ENCODE data around the gene ACTA1. TPM values are rescaled to one million over a fixed set of nuclear protein-coding genes. Genes with fewer than 3 reads are reported as not detected.

Gene ACTA1
- total and polyA plus RNA-seq, 7 experiments from 2014 or later = not detected

- Mint-ChIP-seq H3K4me1 (peaks cover 0 to 3% (median 0%) of the 10 kb centered on the region in 7 donors), H3K9me3 (no peaks in the 10 kb centered on the region), H3K36me3 (peaks cover 14 to 70% (median 49%) of the 10 kb centered on the region in 5 donors), H3K27me3 (no peaks in the 10 kb centered on the region), H3K4me3 (no peak overlapping the region), H3K27ac (no peak overlapping the region)
- no peak overlapping the region for H3K4me3 ChIP-seq (ENCODE audit: low read length)
- no peaks in the 10 kb centered on the region for H3K9me3 ChIP-seq (ENCODE audit: control insufficient read depth in 2 of 3, low read length in 3 of 3)
- no peak overlapping the region for H3K27ac ChIP-seq (ENCODE audit: low read depth, low read length)
- intact Hi-C loops (cut with micrococcal nuclease) = no loop called here
- ChIA-PET CTCF (interaction anchor here (0.6 kb wide), 1 partner anchor 622 kb away, joined by 3 read pairs; no protein-coding TSS in a partner anchor), POLR2A (no interaction called here)
- H3K36me3 ChIP-seq (ENCODE audit: control insufficient read depth in 2 of 3, insufficient read depth in 3 of 3, low read length in 3 of 3) = peaks cover 17 to 82% (median 34%) of the 10 kb centered on the region in 3 experiments
- ATAC-seq (no peak), DNase-seq (no peak)
- H3K27me3 ChIP-seq (ENCODE audit: control insufficient read depth in 2 of 2, insufficient read depth in 2 of 2, low read length in 2 of 2) = no peaks in the 10 kb centered on the region
- H3K4me1 ChIP-seq (ENCODE audit: control insufficient read depth in 2 of 2, insufficient read depth in 2 of 2, low read length in 2 of 2) = no peaks in the 10 kb centered on the region
Measured at GRCh38 chr1:229459815-229460214, 25.9 kb upstream of the ACTA1 start.

- no peak overlapping the region for H3K27ac ChIP-seq (ENCODE audit: low read depth, low read length)
- H3K4me3 ChIP-seq (ENCODE audit: low read length) = no peak overlapping the region
- Mint-ChIP-seq H3K4me1 (peaks cover 0 to 3% (median 0%) of the 10 kb centered on the region in 7 donors), H3K27me3 (no peaks in the 10 kb centered on the region), H3K4me3 (no peak overlapping the region), H3K36me3 (peaks cover 5 to 57% (median 38%) of the 10 kb centered on the region in 5 donors), H3K9me3 (no peaks in the 10 kb centered on the region), H3K27ac (no peak overlapping the region)
- H3K4me1 ChIP-seq (ENCODE audit: control insufficient read depth in 2 of 2, insufficient read depth in 2 of 2, low read length in 2 of 2) = no peaks in the 10 kb centered on the region
- no peak for ATAC-seq
- ChIA-PET POLR2A (no interaction called here), CTCF (no interaction called here)
- H3K27me3 ChIP-seq (ENCODE audit: control insufficient read depth in 2 of 2, insufficient read depth in 2 of 2, low read length in 2 of 2) = no peaks in the 10 kb centered on the region
- H3K9me3 ChIP-seq (ENCODE audit: control insufficient read depth in 2 of 3, low read length in 3 of 3) = no peaks in the 10 kb centered on the region
- DNase-seq = no peak
- peaks cover 14 to 72% (median 23%) of the 10 kb centered on the region in 3 experiments for H3K36me3 ChIP-seq (ENCODE audit: control insufficient read depth in 2 of 3, insufficient read depth in 3 of 3, low read length in 3 of 3)
- intact Hi-C loops (cut with micrococcal nuclease) = no loop called here
Measured at GRCh38 chr1:229457436-229457835, 23.5 kb upstream of the ACTA1 start.

- Mint-ChIP-seq H3K27ac (peak overlapping the region in 2 of 9 donors; percentile 26 to 40), H3K9me3 (no peaks in the 10 kb centered on the region), H3K4me3 (no peak overlapping the region), H3K27me3 (no peaks in the 10 kb centered on the region), H3K36me3 (peaks cover 5 to 52% (median 30%) of the 10 kb centered on the region in 5 donors), H3K4me1 (peaks cover 0 to 3% (median 0%) of the 10 kb centered on the region in 7 donors)
- Histone ChIP-seq H3K4me1 (ENCODE audit: control insufficient read depth in 2 of 2, insufficient read depth in 2 of 2, low read length in 2 of 2) (no peaks in the 10 kb centered on the region), H3K36me3 (ENCODE audit: control insufficient read depth in 2 of 3, insufficient read depth in 3 of 3, low read length in 3 of 3) (peaks cover 14 to 69% (median 23%) of the 10 kb centered on the region in 3 experiments), H3K9me3 (ENCODE audit: control insufficient read depth in 2 of 3, low read length in 3 of 3) (no peaks in the 10 kb centered on the region), H3K4me3 (ENCODE audit: low read length) (no peak overlapping the region), H3K27ac (ENCODE audit: low read depth, low read length) (no peak overlapping the region), H3K27me3 (ENCODE audit: control insufficient read depth in 2 of 2, insufficient read depth in 2 of 2, low read length in 2 of 2) (no peaks in the 10 kb centered on the region)
- intact Hi-C loops (cut with micrococcal nuclease) = no loop called here
- POLR2A ChIA-PET = interaction anchor here (0.7 kb wide), 1 partner anchor 178 kb away, joined by 3 read pairs; no protein-coding TSS in a partner anchor
- DNase-seq = no peak
- CTCF ChIA-PET = no interaction called here
- no peak for ATAC-seq
Measured at GRCh38 chr1:229456016-229456415, 22.1 kb upstream of the ACTA1 start.

- intact Hi-C loops (cut with micrococcal nuclease) = no loop called here
- ATAC-seq (no peak), DNase-seq (no peak)
- CTCF ChIA-PET = no interaction called here
- peaks cover 0 to 43% (median 23%) of the 10 kb centered on the region in 5 donors for H3K36me3 Mint-ChIP-seq
- H3K4me3 Mint-ChIP-seq = no peak overlapping the region
- Histone ChIP-seq H3K9me3 (ENCODE audit: control insufficient read depth in 2 of 3, low read length in 3 of 3) (no peaks in the 10 kb centered on the region), H3K27me3 (ENCODE audit: control insufficient read depth in 2 of 2, insufficient read depth in 2 of 2, low read length in 2 of 2) (no peaks in the 10 kb centered on the region), H3K4me3 (ENCODE audit: low read length) (no peak overlapping the region), H3K4me1 (ENCODE audit: control insufficient read depth in 2 of 2, insufficient read depth in 2 of 2, low read length in 2 of 2) (no peaks in the 10 kb centered on the region), H3K27ac (ENCODE audit: low read depth, low read length) (no peak overlapping the region), H3K36me3 (ENCODE audit: control insufficient read depth in 2 of 3, insufficient read depth in 3 of 3, low read length in 3 of 3) (peaks cover 5 to 60% (median 17%) of the 10 kb centered on the region in 3 experiments)
- H3K4me1 Mint-ChIP-seq = peaks cover 0 to 3% (median 0%) of the 10 kb centered on the region in 7 donors
- H3K27ac Mint-ChIP-seq = no peak overlapping the region
- H3K27me3 Mint-ChIP-seq = no peaks in the 10 kb centered on the region
- POLR2A ChIA-PET = no interaction called here
- no peaks in the 10 kb centered on the region for H3K9me3 Mint-ChIP-seq
Measured at GRCh38 chr1:229454056-229454455, 20.2 kb upstream of the ACTA1 start.

- H3K9me3 Mint-ChIP-seq = no peaks in the 10 kb centered on the region
- H3K4me1 Mint-ChIP-seq = peaks cover 0 to 3% (median 0%) of the 10 kb centered on the region in 7 donors
- no peak for ATAC-seq
- H3K4me3 Mint-ChIP-seq = no peak overlapping the region
- no peak overlapping the region for H3K4me3 ChIP-seq (ENCODE audit: low read length)
- H3K27ac ChIP-seq (ENCODE audit: low read depth, low read length) = no peak overlapping the region
- H3K4me1 ChIP-seq (ENCODE audit: control insufficient read depth in 2 of 2, insufficient read depth in 2 of 2, low read length in 2 of 2) = no peaks in the 10 kb centered on the region
- no peaks in the 10 kb centered on the region for H3K27me3 Mint-ChIP-seq
- peaks cover 5 to 61% (median 9%) of the 10 kb centered on the region in 3 experiments for H3K36me3 ChIP-seq (ENCODE audit: control insufficient read depth in 2 of 3, insufficient read depth in 3 of 3, low read length in 3 of 3)
- ChIA-PET POLR2A (no interaction called here), CTCF (interaction anchor here (0.6 to 1.5 kb wide), 4 partner anchors 194 to 760 kb away, joined by 3 to 4 read pairs (median 4); no protein-coding TSS in a partner anchor)
- intact Hi-C loops (cut with micrococcal nuclease) = loop anchor here (1.0 kb wide), 1 partner anchor 195 kb away; no protein-coding TSS in a partner anchor
- no peaks in the 10 kb centered on the region for H3K27me3 ChIP-seq (ENCODE audit: control insufficient read depth in 2 of 2, insufficient read depth in 2 of 2, low read length in 2 of 2)
- no peak overlapping the region for H3K27ac Mint-ChIP-seq
- no peaks in the 10 kb centered on the region for H3K9me3 ChIP-seq (ENCODE audit: control insufficient read depth in 2 of 3, low read length in 3 of 3)
- peaks cover 0 to 48% (median 20%) of the 10 kb centered on the region in 5 donors for H3K36me3 Mint-ChIP-seq
- no peak for DNase-seq
Measured at GRCh38 chr1:229452956-229453801, 19.3 kb upstream of the ACTA1 start.

- Mint-ChIP-seq H3K4me3 (no peak overlapping the region), H3K27ac (peak overlapping the region in 1 of 9 donors; percentile 36), H3K36me3 (peaks cover 0 to 51% (median 21%) of the 10 kb centered on the region in 5 donors), H3K4me1 (no peaks in the 10 kb centered on the region), H3K27me3 (no peaks in the 10 kb centered on the region), H3K9me3 (no peaks in the 10 kb centered on the region)
- Histone ChIP-seq H3K4me3 (ENCODE audit: low read length) (no peak overlapping the region), H3K27ac (ENCODE audit: low read depth, low read length) (no peak overlapping the region), H3K36me3 (ENCODE audit: control insufficient read depth in 2 of 3, insufficient read depth in 3 of 3, low read length in 3 of 3) (peaks cover 0 to 59% (median 5%) of the 10 kb centered on the region in 3 experiments), H3K9me3 (ENCODE audit: control insufficient read depth in 2 of 3, low read length in 3 of 3) (no peaks in the 10 kb centered on the region), H3K27me3 (ENCODE audit: control insufficient read depth in 2 of 2, insufficient read depth in 2 of 2, low read length in 2 of 2) (no peaks in the 10 kb centered on the region), H3K4me1 (ENCODE audit: control insufficient read depth in 2 of 2, insufficient read depth in 2 of 2, low read length in 2 of 2) (no peaks in the 10 kb centered on the region)
- POLR2A ChIA-PET = interaction anchor here (0.6 kb wide), 1 partner anchor 10 kb away, joined by 5 read pairs; no protein-coding TSS in a partner anchor
- CTCF ChIA-PET = no interaction called here
- DNase-seq (no peak), ATAC-seq (no peak)
- intact Hi-C loops (cut with micrococcal nuclease) = no loop called here
Measured at GRCh38 chr1:229448845-229449244, 15.0 kb upstream of the ACTA1 start.

All from naive thymus-derived CD4-positive, alpha-beta T cell (primary cell).